NCI-H1105 (cell line): ENCODE data around the gene CACNA1E.
A peak's percentile ranks its signal among the peaks of the same experiment; 100 is the strongest.

Experiments used
- DNase-seq: peaks from one replicate; lab custom pipeline; 2025; lab: John Stamatoyannopoulos, UW

The CACNA1E gene

GRCh38 chr1:181484821-181485220 lies 1.5 kb downstream of the CACNA1E start:
- no peak for DNase-seq

- peak; percentile 72 for DNase-seq
Observed at GRCh38 chr1:181485287-181486097, 2.2 kb downstream of the CACNA1E start.

GRCh38 chr1:181486098-181486420 lies 2.7 kb downstream of the CACNA1E start:
- no peak for DNase-seq

- DNase-seq = no peak
Observed at GRCh38 chr1:181488866-181489265, 5.5 kb downstream of the CACNA1E start.

- DNase-seq = no peak
Observed at GRCh38 chr1:181490276-181490675, 7.0 kb downstream of the CACNA1E start.

- no peak for DNase-seq
Observed at GRCh38 chr1:181490740-181491712, 7.7 kb downstream of the CACNA1E start.

GRCh38 chr1:181493166-181493565 lies 9.8 kb downstream of the CACNA1E start:
- no peak for DNase-seq

- no peak for DNase-seq
Observed at GRCh38 chr1:181493885-181494284, 10.6 kb downstream of the CACNA1E start.

GRCh38 chr1:181496759-181497158 lies 13.4 kb downstream of the CACNA1E start:
- no peak for DNase-seq

- DNase-seq = no peak
Observed at GRCh38 chr1:181497870-181498269, 14.6 kb downstream of the CACNA1E start.

GRCh38 chr1:181499825-181500224 lies 16.5 kb downstream of the CACNA1E start:
- no peak for DNase-seq

- no peak for DNase-seq
Observed at GRCh38 chr1:181500636-181501035, 17.3 kb downstream of the CACNA1E start.

GRCh38 chr1:181501612-181502011 lies 18.3 kb downstream of the CACNA1E start:
- DNase-seq = no peak

GRCh38 chr1:181503171-181503810 lies 20.0 kb downstream of the CACNA1E start:
- DNase-seq = no peak

- peak; percentile 20 for DNase-seq
Observed at GRCh38 chr1:181504399-181504842, 21.1 kb downstream of the CACNA1E start.

- no peak for DNase-seq
Observed at GRCh38 chr1:181506563-181507353, 23.4 kb downstream of the CACNA1E start.

- DNase-seq = no peak
Observed at GRCh38 chr1:181508486-181509165, 25.3 kb downstream of the CACNA1E start.

- DNase-seq = no peak
Observed at GRCh38 chr1:181513786-181514297, 30.5 kb downstream of the CACNA1E start.

- DNase-seq = peak; percentile 70
Observed at GRCh38 chr1:181514298-181515290, 31.3 kb downstream of the CACNA1E start.
